Jurkat, Clone E6-1 (cell line): ENCODE measurements around the gene GNB1L.

Experiments
- DNase-seq: peaks from one replicate; pipeline ENCODE4 v3.0.0-alpha.2; 2011; ENCODE audit warnings: low read depth, low spot score
- H3K4me3 ChIP-seq: 2 replicates; pipeline ENCODE4 v1.5.1; 2011; ENCODE audit warnings: mild to moderate bottlenecking, low read length, control low read depth, moderate library complexity

Gene GNB1L

GRCh38 chr22:19748991-19749664 is 105.5 kb downstream of the GNB1L start:
- DNase-seq, result no peak
- no peak overlapping the region for H3K4me3 ChIP-seq

GRCh38 chr22:19748139-19748538 is 106.5 kb downstream of the GNB1L start:
- no peak overlapping the region for H3K4me3 ChIP-seq
- no peak for DNase-seq

- H3K4me3 ChIP-seq, result no peak overlapping the region
- no peak for DNase-seq
Observed at GRCh38 chr22:19747551-19747950, 107.1 kb downstream of the GNB1L start.

- DNase-seq, result no peak
Observed at GRCh38 chr22:19746726-19747125, 107.9 kb downstream of the GNB1L start.

GRCh38 chr22:19745155-19746101 is 109.2 kb downstream of the GNB1L start:
- H3K4me3 ChIP-seq, result no peak overlapping the region
- DNase-seq, result no peak

More at GRCh38 chr22:19746726-19747125, 107.9 kb downstream of the GNB1L start:
- H3K4me3 ChIP-seq, result no peak overlapping the region

- no peak overlapping the region for H3K4me3 ChIP-seq
- DNase-seq, result no peak
Observed at GRCh38 chr22:19744350-19745006, 110.2 kb downstream of the GNB1L start.

- no peak for DNase-seq
- H3K4me3 ChIP-seq, result no peak overlapping the region
Observed at GRCh38 chr22:19743651-19744050, 111.0 kb downstream of the GNB1L start.

GRCh38 chr22:19743081-19743480 is 111.6 kb downstream of the GNB1L start:
- no peak overlapping the region for H3K4me3 ChIP-seq
- no peak for DNase-seq

GRCh38 chr22:19742160-19743066 is 112.3 kb downstream of the GNB1L start:
- H3K4me3 ChIP-seq, result no peak overlapping the region
- DNase-seq, result no peak

GRCh38 chr22:19741053-19741452 is 113.6 kb downstream of the GNB1L start:
- no peak for DNase-seq
- no peak overlapping the region for H3K4me3 ChIP-seq

- no peak for DNase-seq
- H3K4me3 ChIP-seq, result no peak overlapping the region
Observed at GRCh38 chr22:19740586-19740985, 114.1 kb downstream of the GNB1L start.

- no peak for DNase-seq
- no peak overlapping the region for H3K4me3 ChIP-seq
Observed at GRCh38 chr22:19739911-19740449, 114.7 kb downstream of the GNB1L start.

GRCh38 chr22:19739448-19739895 is 115.2 kb downstream of the GNB1L start:
- no peak for DNase-seq
- H3K4me3 ChIP-seq, result no peak overlapping the region

- DNase-seq, result no peak
- no peak overlapping the region for H3K4me3 ChIP-seq
Observed at GRCh38 chr22:19738664-19739447, 115.8 kb downstream of the GNB1L start.

GRCh38 chr22:19737846-19738663 is 116.6 kb downstream of the GNB1L start:
- no peak for DNase-seq
- no peak overlapping the region for H3K4me3 ChIP-seq

GRCh38 chr22:19735665-19736510 is 118.8 kb downstream of the GNB1L start:
- no peak overlapping the region for H3K4me3 ChIP-seq
- DNase-seq, result no peak
